GM23338 (cell line): ENCODE results near the gene GFRA1. TPM values are rescaled to one million over a fixed set of nuclear protein-coding genes. Genes with fewer than 3 reads are reported as not detected.

Experiments used
- ATAC-seq: fragments of 200-7000 bp; cut with Tn5 transposase; 3 replicates; pipeline ENCODE4 v1.9.1; 2020
- DNase-seq: peaks from one replicate; pipeline ENCODE4 v3.0.0-alpha.2; 2015; ENCODE audit warnings: low spot score
- H2AFZ ChIP-seq: fragments of 200-600 bp; sonication (generic); 2 replicates; pipeline ENCODE4 v1.8.0; 2016; ENCODE audit warnings: antibody characterized with exemption, mild to moderate bottlenecking, moderate library complexity
- H3F3A ChIP-seq: fragments of 200-600 bp; sonication (generic); replicated peaks from 2 replicates; pipeline ENCODE4 v1.8.0; 2017; ENCODE audit warnings: antibody characterized with exemption, mixed run types, low read depth
- H3K27ac ChIP-seq: fragments of 200-600 bp; sonication (generic); 2 replicates; pipeline ENCODE4 v1.6.1; 2016; ENCODE audit warnings: low read depth
- H3K27me3 ChIP-seq: fragments of 200-600 bp; sonication (generic); 2 replicates; pipeline ENCODE4 v1.8.0; 2016; ENCODE audit warnings: mild to moderate bottlenecking, mixed run types, moderate library complexity; ENCODE audit not compliant: insufficient read depth
- H3K36me3 ChIP-seq: fragments of 200-600 bp; sonication (generic); 2 replicates; pipeline ENCODE4 v1.8.0; 2016; ENCODE audit warnings: mild to moderate bottlenecking; ENCODE audit not compliant: insufficient read depth
- H3K4me1 ChIP-seq: fragments of 200-600 bp; sonication (generic); 2 replicates; pipeline ENCODE4 v1.8.0; 2016; ENCODE audit warnings: mild to moderate bottlenecking, moderate library complexity; ENCODE audit not compliant: insufficient read depth
- H3K4me2 ChIP-seq: fragments of 200-600 bp; sonication (generic); 2 replicates; pipeline ENCODE4 v1.7.1; 2017; ENCODE audit warnings: mixed run types
- H3K4me3 ChIP-seq: fragments of 200-600 bp; sonication (generic); 2 replicates; pipeline ENCODE4 v1.6.1; 2016; ENCODE audit warnings: mixed run types
- H3K79me2 ChIP-seq: fragments of 200-600 bp; sonication (generic); replicated peaks from 2 replicates; pipeline ENCODE4 v1.8.0; 2017; ENCODE audit warnings: mild to moderate bottlenecking; ENCODE audit not compliant: insufficient read depth
- H3K9me2 ChIP-seq: fragments of 200-600 bp; sonication (generic); 2 replicates; pipeline ENCODE4 v1.8.0; 2017; ENCODE audit not compliant: insufficient read depth
- H4K20me1 ChIP-seq: fragments of 200-600 bp; sonication (generic); replicated peaks from 2 replicates; pipeline ENCODE4 v1.8.0; 2017; ENCODE audit warnings: mild to moderate bottlenecking; ENCODE audit not compliant: insufficient read depth
- H3K27ac Mint-ChIP-seq: 2 replicates; pipeline ENCODE4 v1.8.0; 2020; ENCODE audit warnings: inconsistent platforms, mild to moderate bottlenecking, moderate library complexity, mixed read lengths
- H3K27me3 Mint-ChIP-seq: 3 replicates; pipeline ENCODE4 v1.8.0; 2022; ENCODE audit warnings: low read depth, mild to moderate bottlenecking, moderate library complexity, mixed read lengths, inconsistent platforms; ENCODE audit not compliant: insufficient read depth, poor library complexity
- H3K36me3 Mint-ChIP-seq: 3 replicates; pipeline ENCODE4 v1.8.0; 2021; ENCODE audit warnings: low read depth, mild to moderate bottlenecking, inconsistent platforms, moderate library complexity, mixed read lengths
- H3K4me1 Mint-ChIP-seq: 3 replicates; pipeline ENCODE4 v1.8.0; 2020; ENCODE audit warnings: mild to moderate bottlenecking, inconsistent platforms, mixed read lengths
- H3K4me3 Mint-ChIP-seq: 3 replicates; pipeline ENCODE4 v1.8.0; 2021; ENCODE audit warnings: moderate library complexity, mild to moderate bottlenecking, inconsistent platforms, mixed read lengths
- H3K9me3 Mint-ChIP-seq: 3 replicates; pipeline ENCODE4 v1.8.0; 2020; ENCODE audit warnings: moderate library complexity, mild to moderate bottlenecking, inconsistent platforms, mixed read lengths
- CREB1 ChIP-seq: fragments of 250-450 bp; sonication (Bioruptor Pico); IDR thresholded peaks from 2 replicates; pipeline ENCODE4 v1.5.0; 2020; ENCODE audit warnings: low read depth, mild to moderate bottlenecking, moderate library complexity
- EZH2 ChIP-seq: fragments of 200-600 bp; sonication (generic); IDR thresholded peaks from one replicate; pipeline ENCODE4 v1.8.0; 2017; ENCODE audit warnings: antibody characterized with exemption, mild to moderate bottlenecking, low read depth; ENCODE audit not compliant: unreplicated experiment
- EZH2phosphoT487 ChIP-seq: fragments of 200-600 bp; sonication (generic); IDR thresholded peaks from one replicate; pipeline ENCODE4 v1.8.1; 2018; ENCODE audit warnings: antibody characterized with exemption; ENCODE audit not compliant: unreplicated experiment
- JUNB ChIP-seq: IDR thresholded peaks from one replicate; pipeline ENCODE4 v1.6.1; 2016; ENCODE audit warnings: antibody characterized with exemption; ENCODE audit not compliant: unreplicated experiment
- NANOG ChIP-seq: IDR thresholded peaks from 2 replicates; pipeline ENCODE4 v1.6.1; 2016; ENCODE audit warnings: antibody characterized with exemption, borderline replicate concordance
- POLR2AphosphoS5 ChIP-seq: IDR thresholded peaks from 2 replicates; pipeline ENCODE4 v1.6.1; 2016; ENCODE audit warnings: antibody characterized with exemption, low read depth
- ZNF114 ChIP-seq: fragments of 250-450 bp; sonication (Bioruptor Pico); IDR thresholded peaks from 2 replicates; pipeline ENCODE4 v1.5.0; 2020; ENCODE audit warnings: mild to moderate bottlenecking, moderate library complexity
- ZNF331 ChIP-seq: fragments of 250-450 bp; sonication (Bioruptor Pico); IDR thresholded peaks from 2 replicates; pipeline ENCODE4 v1.5.0; 2020; ENCODE audit warnings: low read depth, mild to moderate bottlenecking, moderate library complexity
- polyA plus RNA-seq: library from polyadenylated mRNA; unstranded; fragments of >200 nt; fragmentation: Nextera tagmentation; extraction: Ambion mirVana; gene quantifications from 2 replicates; pipeline ENCODE4 v1.2.1, GENCODE V29; 2016
- total RNA-seq: library from RNA; depleted of rRNA; stranded (reverse); fragments of >200 nt; shearing (Covaris generic); gene quantifications from 2 replicates; pipeline ENCODE4 v1.2.3, GENCODE V29; 2014
- TF ChIP-seq, protein P1 (sequence below), 2 experiments: fragments of 200-600 bp in 1 of 2; sonication (generic) in 1 of 2; conservative IDR thresholded peaks; 2 replicates each; pipeline versions ENCODE4 v1.5.1 to v1.6.1; 2016 to 2017; ENCODE audit warnings: antibody characterized with exemption in 2 of 2, low read depth in 2 of 2, mild to moderate bottlenecking in 2 of 2, moderate library complexity in 1 of 2
- TF ChIP-seq, protein P2 (sequence below): IDR thresholded peaks from 2 replicates; pipeline ENCODE4 v1.6.1; 2016; ENCODE audit warnings: antibody characterized with exemption
- TF ChIP-seq, protein P3 (sequence below): IDR thresholded peaks from one replicate; pipeline ENCODE4 v1.6.1; 2018; ENCODE audit warnings: antibody characterized with exemption; ENCODE audit not compliant: unreplicated experiment

The GFRA1 gene
- total and polyA plus RNA-seq, 2 experiments from 2014 or later = 1.4 to 2.8 TPM

GRCh38 chr10:116233230-116233629 lies 39.8 kb downstream of the GFRA1 start:
- Mint-ChIP-seq H3K4me1 (peaks cover 8% of the 10 kb centered on the region; the same call in 2 of the 3 replicates), H3K9me3 (no peaks in the 10 kb centered on the region; the same call in 2 of the 3 replicates), H3K27ac (no peak overlapping the region), H3K27me3 (no peaks in the 10 kb centered on the region), H3K36me3 (no peaks in the 10 kb centered on the region), H3K4me3 (no peak overlapping the region)
- no peak for ATAC-seq
- H4K20me1 ChIP-seq = no peaks in the 10 kb centered on the region
- H3K4me3 ChIP-seq = no peak overlapping the region
- TF ChIP-seq EZH2 (no peak), ZNF114 (CRISPR knock-in tag) (no peak), NANOG (no peak), JUNB (no peak), CREB1 (CRISPR knock-in tag) (no peak), POLR2AphosphoS5 (no peak), EZH2phosphoT487 (no peak), ZNF331 (CRISPR knock-in tag) (no peak)
- TF ChIP-seq, protein P1, sequence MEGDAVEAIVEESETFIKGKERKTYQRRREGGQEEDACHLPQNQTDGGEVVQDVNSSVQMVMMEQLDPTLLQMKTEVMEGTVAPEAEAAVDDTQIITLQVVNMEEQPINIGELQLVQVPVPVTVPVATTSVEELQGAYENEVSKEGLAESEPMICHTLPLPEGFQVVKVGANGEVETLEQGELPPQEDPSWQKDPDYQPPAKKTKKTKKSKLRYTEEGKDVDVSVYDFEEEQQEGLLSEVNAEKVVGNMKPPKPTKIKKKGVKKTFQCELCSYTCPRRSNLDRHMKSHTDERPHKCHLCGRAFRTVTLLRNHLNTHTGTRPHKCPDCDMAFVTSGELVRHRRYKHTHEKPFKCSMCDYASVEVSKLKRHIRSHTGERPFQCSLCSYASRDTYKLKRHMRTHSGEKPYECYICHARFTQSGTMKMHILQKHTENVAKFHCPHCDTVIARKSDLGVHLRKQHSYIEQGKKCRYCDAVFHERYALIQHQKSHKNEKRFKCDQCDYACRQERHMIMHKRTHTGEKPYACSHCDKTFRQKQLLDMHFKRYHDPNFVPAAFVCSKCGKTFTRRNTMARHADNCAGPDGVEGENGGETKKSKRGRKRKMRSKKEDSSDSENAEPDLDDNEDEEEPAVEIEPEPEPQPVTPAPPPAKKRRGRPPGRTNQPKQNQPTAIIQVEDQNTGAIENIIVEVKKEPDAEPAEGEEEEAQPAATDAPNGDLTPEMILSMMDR (conservative IDR thresholded peaks at IDR 0.05; ENCODE audit: low read depth in 2 of 2) = no peak
- TF ChIP-seq, protein P2, sequence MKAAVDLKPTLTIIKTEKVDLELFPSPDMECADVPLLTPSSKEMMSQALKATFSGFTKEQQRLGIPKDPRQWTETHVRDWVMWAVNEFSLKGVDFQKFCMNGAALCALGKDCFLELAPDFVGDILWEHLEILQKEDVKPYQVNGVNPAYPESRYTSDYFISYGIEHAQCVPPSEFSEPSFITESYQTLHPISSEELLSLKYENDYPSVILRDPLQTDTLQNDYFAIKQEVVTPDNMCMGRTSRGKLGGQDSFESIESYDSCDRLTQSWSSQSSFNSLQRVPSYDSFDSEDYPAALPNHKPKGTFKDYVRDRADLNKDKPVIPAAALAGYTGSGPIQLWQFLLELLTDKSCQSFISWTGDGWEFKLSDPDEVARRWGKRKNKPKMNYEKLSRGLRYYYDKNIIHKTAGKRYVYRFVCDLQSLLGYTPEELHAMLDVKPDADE = no peak
- TF ChIP-seq, protein P3, sequence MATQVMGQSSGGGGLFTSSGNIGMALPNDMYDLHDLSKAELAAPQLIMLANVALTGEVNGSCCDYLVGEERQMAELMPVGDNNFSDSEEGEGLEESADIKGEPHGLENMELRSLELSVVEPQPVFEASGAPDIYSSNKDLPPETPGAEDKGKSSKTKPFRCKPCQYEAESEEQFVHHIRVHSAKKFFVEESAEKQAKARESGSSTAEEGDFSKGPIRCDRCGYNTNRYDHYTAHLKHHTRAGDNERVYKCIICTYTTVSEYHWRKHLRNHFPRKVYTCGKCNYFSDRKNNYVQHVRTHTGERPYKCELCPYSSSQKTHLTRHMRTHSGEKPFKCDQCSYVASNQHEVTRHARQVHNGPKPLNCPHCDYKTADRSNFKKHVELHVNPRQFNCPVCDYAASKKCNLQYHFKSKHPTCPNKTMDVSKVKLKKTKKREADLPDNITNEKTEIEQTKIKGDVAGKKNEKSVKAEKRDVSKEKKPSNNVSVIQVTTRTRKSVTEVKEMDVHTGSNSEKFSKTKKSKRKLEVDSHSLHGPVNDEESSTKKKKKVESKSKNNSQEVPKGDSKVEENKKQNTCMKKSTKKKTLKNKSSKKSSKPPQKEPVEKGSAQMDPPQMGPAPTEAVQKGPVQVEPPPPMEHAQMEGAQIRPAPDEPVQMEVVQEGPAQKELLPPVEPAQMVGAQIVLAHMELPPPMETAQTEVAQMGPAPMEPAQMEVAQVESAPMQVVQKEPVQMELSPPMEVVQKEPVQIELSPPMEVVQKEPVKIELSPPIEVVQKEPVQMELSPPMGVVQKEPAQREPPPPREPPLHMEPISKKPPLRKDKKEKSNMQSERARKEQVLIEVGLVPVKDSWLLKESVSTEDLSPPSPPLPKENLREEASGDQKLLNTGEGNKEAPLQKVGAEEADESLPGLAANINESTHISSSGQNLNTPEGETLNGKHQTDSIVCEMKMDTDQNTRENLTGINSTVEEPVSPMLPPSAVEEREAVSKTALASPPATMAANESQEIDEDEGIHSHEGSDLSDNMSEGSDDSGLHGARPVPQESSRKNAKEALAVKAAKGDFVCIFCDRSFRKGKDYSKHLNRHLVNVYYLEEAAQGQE = no peak
- H2AFZ ChIP-seq = no peak overlapping the region
- no peak for DNase-seq
- H3K27ac ChIP-seq = no peak overlapping the region
- no peaks in the 10 kb centered on the region for H3K79me2 ChIP-seq
- no peaks in the 10 kb centered on the region for H3K27me3 ChIP-seq
- H3F3A ChIP-seq = no peaks in the 10 kb centered on the region
- no peaks in the 10 kb centered on the region for H3K4me1 ChIP-seq
- no peaks in the 10 kb centered on the region for H3K36me3 ChIP-seq
- H3K9me2 ChIP-seq = peaks cover 6% of the 10 kb centered on the region; the same call in 1 of the 2 replicates
- no peak overlapping the region for H3K4me2 ChIP-seq
